ENCODE results near the gene RARB. TPM values are rescaled to one million over a fixed set of nuclear protein-coding genes. Genes with fewer than 3 reads are reported as not detected.

Gene RARB
- total RNA-seq, 1 donor from 2014 or later, result 15.0 TPM

- Histone ChIP-seq H3K27me3 (no peaks in the 10 kb centered on the region), H3K27ac (no peak overlapping the region), H3K4me1 (no peaks in the 10 kb centered on the region), H3K36me3 (peaks cover 0 to 6% of the 10 kb centered on the region in 2 donors), H3K9me3 (no peaks in the 10 kb centered on the region), H3K4me3 (no peak overlapping the region)
- intact Hi-C loops (cut with DNase I), result no loop called here
- TF ChIP-seq, protein P1, sequence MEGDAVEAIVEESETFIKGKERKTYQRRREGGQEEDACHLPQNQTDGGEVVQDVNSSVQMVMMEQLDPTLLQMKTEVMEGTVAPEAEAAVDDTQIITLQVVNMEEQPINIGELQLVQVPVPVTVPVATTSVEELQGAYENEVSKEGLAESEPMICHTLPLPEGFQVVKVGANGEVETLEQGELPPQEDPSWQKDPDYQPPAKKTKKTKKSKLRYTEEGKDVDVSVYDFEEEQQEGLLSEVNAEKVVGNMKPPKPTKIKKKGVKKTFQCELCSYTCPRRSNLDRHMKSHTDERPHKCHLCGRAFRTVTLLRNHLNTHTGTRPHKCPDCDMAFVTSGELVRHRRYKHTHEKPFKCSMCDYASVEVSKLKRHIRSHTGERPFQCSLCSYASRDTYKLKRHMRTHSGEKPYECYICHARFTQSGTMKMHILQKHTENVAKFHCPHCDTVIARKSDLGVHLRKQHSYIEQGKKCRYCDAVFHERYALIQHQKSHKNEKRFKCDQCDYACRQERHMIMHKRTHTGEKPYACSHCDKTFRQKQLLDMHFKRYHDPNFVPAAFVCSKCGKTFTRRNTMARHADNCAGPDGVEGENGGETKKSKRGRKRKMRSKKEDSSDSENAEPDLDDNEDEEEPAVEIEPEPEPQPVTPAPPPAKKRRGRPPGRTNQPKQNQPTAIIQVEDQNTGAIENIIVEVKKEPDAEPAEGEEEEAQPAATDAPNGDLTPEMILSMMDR (IDR thresholded peaks at IDR 0.05), result no peak
- TF ChIP-seq POLR2A (IDR thresholded peaks at IDR 0.05) (no peak), POLR2AphosphoS5 (IDR thresholded peaks at IDR 0.05; ENCODE audit: insufficient read depth in 1 of 2, low read depth in 1 of 2) (no peak)
- peak in 1 of 2 donors; percentile 71 for DNase-seq (ENCODE audit: extremely low spot score in 2 of 2)
These were observed 152.5 kb downstream of the RARB start for GRCh38 chr3:25580534-25580933.

- TF ChIP-seq POLR2AphosphoS5 (IDR thresholded peaks at IDR 0.05; ENCODE audit: insufficient read depth in 1 of 2, low read depth in 1 of 2) (no peak), POLR2A (IDR thresholded peaks at IDR 0.05) (no peak)
- TF ChIP-seq, protein P1 (IDR thresholded peaks at IDR 0.05), result no peak
- Histone ChIP-seq H3K4me1 (no peaks in the 10 kb centered on the region), H3K9me3 (no peaks in the 10 kb centered on the region), H3K27me3 (no peaks in the 10 kb centered on the region), H3K4me3 (no peak overlapping the region), H3K36me3 (peaks cover 0 to 6% of the 10 kb centered on the region in 2 donors), H3K27ac (no peak overlapping the region)
- intact Hi-C loops (cut with DNase I), result no loop called here
- peak in 1 of 2 donors; percentile 67 for DNase-seq (ENCODE audit: extremely low spot score in 2 of 2)
These were observed 153.3 kb downstream of the RARB start for GRCh38 chr3:25581335-25581734.

GRCh38 chr3:25581823-25582222, 153.8 kb downstream of the RARB start:
- H3K4me1 ChIP-seq, result no peaks in the 10 kb centered on the region
- TF ChIP-seq POLR2AphosphoS5 (IDR thresholded peaks at IDR 0.05; ENCODE audit: insufficient read depth in 1 of 2, low read depth in 1 of 2), result no peak
- TF ChIP-seq, protein P1 (IDR thresholded peaks at IDR 0.05), result no peak
- no peak for TF ChIP-seq POLR2A (IDR thresholded peaks at IDR 0.05)
- peaks cover 0 to 6% of the 10 kb centered on the region in 2 donors for H3K36me3 ChIP-seq
- DNase-seq (ENCODE audit: extremely low spot score in 2 of 2), result peak in 1 of 2 donors; percentile 42
- H3K27ac ChIP-seq, result no peak overlapping the region
- intact Hi-C loops (cut with DNase I), result no loop called here
- no peaks in the 10 kb centered on the region for H3K27me3 ChIP-seq
- no peak overlapping the region for H3K4me3 ChIP-seq
- no peaks in the 10 kb centered on the region for H3K9me3 ChIP-seq

DNA sequence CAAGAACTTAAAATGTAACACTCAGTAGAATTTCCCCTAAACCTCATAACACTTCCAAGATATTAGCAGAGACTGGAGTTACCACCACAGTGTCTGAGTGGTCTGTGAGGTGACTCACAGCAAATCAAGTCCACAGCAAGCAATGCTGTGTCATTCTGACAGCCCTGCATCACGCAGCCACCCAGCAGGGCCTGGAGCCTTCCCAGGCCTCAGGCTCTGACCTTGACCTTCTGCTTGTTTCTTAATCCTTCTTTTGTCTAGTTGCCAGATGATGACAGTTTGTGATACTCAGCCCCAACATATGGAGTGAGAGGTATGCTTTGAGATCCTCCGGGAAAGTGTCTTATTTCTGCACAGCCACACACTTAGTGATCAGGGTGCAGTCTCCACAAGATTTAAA, 154.2 kb downstream of the RARB start:
- TF ChIP-seq POLR2A (IDR thresholded peaks at IDR 0.05) (no peak), POLR2AphosphoS5 (IDR thresholded peaks at IDR 0.05; ENCODE audit: insufficient read depth in 1 of 2, low read depth in 1 of 2) (no peak)
- TF ChIP-seq, protein P1 (IDR thresholded peaks at IDR 0.05), result no peak
- Histone ChIP-seq H3K27me3 (no peaks in the 10 kb centered on the region), H3K4me3 (no peak overlapping the region), H3K4me1 (no peaks in the 10 kb centered on the region), H3K27ac (no peak overlapping the region), H3K9me3 (no peaks in the 10 kb centered on the region), H3K36me3 (peaks cover 0 to 6% of the 10 kb centered on the region in 2 donors)
- peak in 1 of 2 donors; percentile 40 for DNase-seq (ENCODE audit: extremely low spot score in 2 of 2)
- intact Hi-C loops (cut with DNase I), result no loop called here

DNA sequence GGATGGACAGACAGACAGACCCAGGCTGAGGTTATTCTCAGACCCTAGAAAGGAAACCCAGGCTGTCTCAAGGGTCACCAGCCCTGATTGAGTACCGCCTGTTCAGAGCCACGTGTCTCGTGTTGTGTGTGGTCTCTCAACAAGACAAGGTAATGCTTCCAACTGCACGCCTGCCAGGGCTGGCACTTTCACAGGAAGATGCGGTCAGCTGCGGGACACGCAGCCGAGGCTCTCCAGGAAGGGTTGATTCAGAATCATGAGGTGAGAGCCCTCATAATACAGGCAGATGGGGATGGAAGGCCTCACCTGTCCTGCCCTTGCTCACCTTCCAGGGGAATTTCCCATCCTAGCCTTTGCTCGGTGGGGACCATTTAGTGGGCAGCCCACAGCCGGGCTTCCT, 155.3 kb downstream of the RARB start:
- Histone ChIP-seq H3K27ac (no peak overlapping the region), H3K36me3 (peaks cover 0 to 6% of the 10 kb centered on the region in 2 donors)
- intact Hi-C loops (cut with DNase I), result no loop called here

More for the DNA sequence above, 155.3 kb downstream of the RARB start:
- peak in 1 of 2 donors; percentile 77 for DNase-seq (ENCODE audit: extremely low spot score in 2 of 2)
- Histone ChIP-seq H3K27me3 (no peaks in the 10 kb centered on the region), H3K4me3 (no peak overlapping the region), H3K4me1 (no peaks in the 10 kb centered on the region), H3K9me3 (no peaks in the 10 kb centered on the region)
- TF ChIP-seq POLR2AphosphoS5 (IDR thresholded peaks at IDR 0.05; ENCODE audit: insufficient read depth in 1 of 2, low read depth in 1 of 2), result no peak
- TF ChIP-seq, protein P1 (IDR thresholded peaks at IDR 0.05), result no peak
- TF ChIP-seq POLR2A (IDR thresholded peaks at IDR 0.05), result no peak

Data from vagina (tissue), 2 donors.